GM18498 (cell line): ENCODE data around the gene FAM168B.

Experiments
- ATAC-seq: cut with Tn5 transposase; IDR thresholded peaks from one replicate; pipeline ENCODE4 v1.9.1; 2021; ENCODE audit warnings: mild to moderate bottlenecking, moderate library complexity; ENCODE audit not compliant: unreplicated experiment

Gene FAM168B

GRCh38 chr2:131040661-131041401 lies 52.4 kb downstream of the FAM168B start:
- ATAC-seq, result no peak

GRCh38 chr2:131039908-131040660 lies 53.2 kb downstream of the FAM168B start:
- ATAC-seq, result no peak

GRCh38 chr2:131039535-131039907 lies 53.7 kb downstream of the FAM168B start:
- no peak for ATAC-seq

GRCh38 chr2:131039101-131039440 lies 54.2 kb downstream of the FAM168B start:
- ATAC-seq, result no peak

- no peak for ATAC-seq
Measured at GRCh38 chr2:131038258-131039100, 54.8 kb downstream of the FAM168B start.

- no peak for ATAC-seq
Measured at GRCh38 chr2:131037398-131038257, 55.6 kb downstream of the FAM168B start.

- no peak for ATAC-seq
Measured at GRCh38 chr2:131036696-131037397, 56.4 kb downstream of the FAM168B start.

- no peak for ATAC-seq
Measured at GRCh38 chr2:131036269-131036668, 57.0 kb downstream of the FAM168B start.

- ATAC-seq, result no peak
Measured at GRCh38 chr2:131035826-131036231, 57.4 kb downstream of the FAM168B start.

GRCh38 chr2:131035112-131035825 lies 58.0 kb downstream of the FAM168B start:
- ATAC-seq, result no peak

GRCh38 chr2:131034122-131035051 lies 58.9 kb downstream of the FAM168B start:
- ATAC-seq, result no peak

GRCh38 chr2:131033786-131034121 lies 59.5 kb downstream of the FAM168B start:
- no peak for ATAC-seq

GRCh38 chr2:131032393-131032836 lies 60.8 kb downstream of the FAM168B start:
- ATAC-seq, result no peak

- no peak for ATAC-seq
Measured at GRCh38 chr2:131031875-131032274, 61.4 kb downstream of the FAM168B start.

- no peak for ATAC-seq
Measured at GRCh38 chr2:131031431-131031841, 61.8 kb downstream of the FAM168B start.

- no peak for ATAC-seq
Measured at GRCh38 chr2:131030478-131030971, 62.7 kb downstream of the FAM168B start.

GRCh38 chr2:131029812-131030211 lies 63.4 kb downstream of the FAM168B start:
- ATAC-seq, result no peak
